ENCODE data around the gene ENAH.

The ENAH gene

DNA sequence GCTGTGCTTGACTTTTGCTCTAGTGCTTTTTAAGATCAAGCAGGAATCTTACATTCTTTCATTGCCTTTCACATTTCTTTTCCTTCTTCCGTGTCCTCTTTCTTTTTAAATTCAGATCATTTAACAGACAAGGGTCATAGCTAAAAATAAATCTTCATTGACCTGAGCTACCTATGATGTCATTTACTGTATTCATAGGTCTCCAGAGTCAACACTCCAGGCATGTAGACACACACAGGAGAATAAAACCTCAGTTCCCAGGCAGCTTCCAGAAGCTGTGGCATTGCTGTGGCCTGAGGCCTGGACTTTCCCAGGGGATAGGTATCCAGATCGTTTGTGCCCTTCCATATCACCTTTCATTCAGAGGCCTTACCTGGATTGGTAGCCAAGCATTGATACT, 38.5 kb upstream of the ENAH start:
- ATAC-seq (replicated peaks), result no peak
- DNase-seq, result no peak
- Mint-ChIP-seq H3K4me1 (ENCODE audit: low read depth in 2 of 2) (no peaks in the 10 kb centered on the region), H3K36me3 (ENCODE audit: insufficient read depth) (no peaks in the 10 kb centered on the region), H3K4me3 (no peak overlapping the region), H3K27me3 (peaks cover 26 to 32% of the 10 kb centered on the region in 2 donors), H3K27ac (no peak overlapping the region), H3K9me3 (no peaks in the 10 kb centered on the region)

DNA sequence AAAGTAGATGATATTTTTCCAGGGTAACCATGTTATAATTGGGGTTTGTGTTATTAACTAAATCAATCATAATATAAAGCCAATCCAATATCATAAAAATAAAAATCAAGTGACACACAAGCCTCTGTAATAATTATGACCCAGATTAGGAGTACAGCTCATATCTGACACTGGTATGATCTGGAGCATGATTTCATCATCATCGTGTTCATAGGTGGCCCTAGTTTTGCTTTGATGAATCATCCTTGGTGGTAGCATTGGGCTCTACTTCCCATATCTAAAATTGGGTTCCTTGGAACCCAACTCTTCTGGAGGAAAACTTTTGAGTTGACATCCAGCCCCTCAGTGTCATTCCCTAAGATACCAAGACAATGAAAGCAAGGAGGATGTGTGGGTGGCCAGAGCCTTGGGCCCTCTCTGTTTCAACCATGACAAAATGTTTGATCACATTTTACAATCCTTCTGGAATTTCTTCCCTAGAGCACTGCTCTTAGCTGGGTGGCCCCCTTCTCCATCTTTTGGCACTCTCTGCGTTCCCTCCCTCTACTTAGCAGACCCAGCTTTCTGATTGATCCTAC, 37.0 kb upstream of the ENAH start:
- ATAC-seq (replicated peaks) (no peak), DNase-seq (no peak)
- H3K4me3 Mint-ChIP-seq, result no peak overlapping the region
- no peaks in the 10 kb centered on the region for H3K4me1 Mint-ChIP-seq (ENCODE audit: low read depth in 2 of 2)
- peaks cover 26 to 32% of the 10 kb centered on the region in 2 donors for H3K27me3 Mint-ChIP-seq
- no peak overlapping the region for H3K27ac Mint-ChIP-seq
- H3K9me3 Mint-ChIP-seq, result no peaks in the 10 kb centered on the region
- H3K36me3 Mint-ChIP-seq (ENCODE audit: insufficient read depth), result no peaks in the 10 kb centered on the region

GRCh38 chr1:225688345-225688744, 35.4 kb upstream of the ENAH start:
- Mint-ChIP-seq H3K4me1 (ENCODE audit: low read depth in 2 of 2) (no peaks in the 10 kb centered on the region), H3K27ac (no peak overlapping the region), H3K9me3 (no peaks in the 10 kb centered on the region), H3K27me3 (peaks cover 32 to 46% of the 10 kb centered on the region in 2 donors), H3K4me3 (no peak overlapping the region), H3K36me3 (ENCODE audit: insufficient read depth) (no peaks in the 10 kb centered on the region)
- DNase-seq (no peak), ATAC-seq (replicated peaks) (no peak)

- ATAC-seq (replicated peaks), result no peak
- no peak for DNase-seq
- Mint-ChIP-seq H3K27ac (no peak overlapping the region), H3K27me3 (peaks cover 37 to 56% of the 10 kb centered on the region in 2 donors), H3K4me1 (ENCODE audit: low read depth in 2 of 2) (no peaks in the 10 kb centered on the region), H3K4me3 (no peak overlapping the region), H3K9me3 (no peaks in the 10 kb centered on the region), H3K36me3 (ENCODE audit: insufficient read depth) (no peaks in the 10 kb centered on the region)
These were observed 32.7 kb upstream of the ENAH start for GRCh38 chr1:225685476-225686176.

GRCh38 chr1:225684741-225685140, 31.8 kb upstream of the ENAH start:
- Mint-ChIP-seq H3K36me3 (ENCODE audit: insufficient read depth) (no peaks in the 10 kb centered on the region), H3K27me3 (peaks cover 36 to 56% of the 10 kb centered on the region in 2 donors), H3K4me1 (ENCODE audit: low read depth in 2 of 2) (no peaks in the 10 kb centered on the region), H3K4me3 (no peak overlapping the region), H3K27ac (no peak overlapping the region), H3K9me3 (no peaks in the 10 kb centered on the region)
- no peak for ATAC-seq (replicated peaks)
- no peak for DNase-seq

DNA sequence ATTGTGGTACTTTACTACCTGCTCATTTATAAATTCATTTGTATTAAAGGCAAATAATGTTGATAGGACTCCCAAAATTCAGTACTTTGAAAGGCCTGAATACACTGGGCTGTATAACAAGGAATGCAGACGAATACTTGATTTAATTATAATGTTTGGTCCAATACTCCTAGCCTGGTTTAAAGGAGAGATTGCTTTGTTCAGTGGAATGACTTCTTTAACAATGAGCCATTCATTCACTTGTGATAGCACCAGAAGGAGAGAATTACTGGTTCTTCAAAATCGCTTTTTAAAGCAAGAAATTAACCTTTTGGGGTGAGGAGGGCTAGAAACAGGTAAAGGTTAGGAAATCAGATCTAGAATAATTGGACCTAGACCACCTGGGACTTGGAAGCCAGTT, 28.3 kb upstream of the ENAH start:
- Mint-ChIP-seq H3K27me3 (peaks cover 27 to 74% of the 10 kb centered on the region in 2 donors), H3K4me1 (ENCODE audit: low read depth in 2 of 2) (no peaks in the 10 kb centered on the region), H3K27ac (no peak overlapping the region), H3K9me3 (no peaks in the 10 kb centered on the region), H3K4me3 (no peak overlapping the region), H3K36me3 (ENCODE audit: insufficient read depth) (no peaks in the 10 kb centered on the region)
- DNase-seq (no peak), ATAC-seq (replicated peaks) (no peak)

DNA sequence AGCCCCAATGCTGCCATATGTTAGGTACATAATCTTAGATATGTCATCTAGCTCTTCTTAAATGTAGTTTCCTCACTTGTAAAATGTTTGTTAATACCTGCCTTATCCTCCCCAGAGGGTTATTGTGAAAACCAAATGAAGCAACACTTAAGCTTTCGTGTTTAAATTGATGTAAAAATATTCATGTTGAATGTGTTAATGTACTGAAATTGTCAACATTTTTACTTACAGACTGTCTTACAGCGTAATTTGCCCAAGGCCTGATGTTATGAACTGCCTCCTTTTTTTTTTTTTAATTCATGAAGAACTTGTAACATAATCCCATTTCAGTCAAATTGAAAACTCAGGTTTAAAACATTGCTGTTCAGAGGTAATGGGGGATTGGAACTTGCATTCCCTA, 25.6 kb upstream of the ENAH start:
- Mint-ChIP-seq H3K27me3 (peaks cover 41 to 86% of the 10 kb centered on the region in 2 donors), H3K27ac (no peak overlapping the region), H3K9me3 (no peaks in the 10 kb centered on the region), H3K4me3 (no peak overlapping the region), H3K4me1 (ENCODE audit: low read depth in 2 of 2) (no peaks in the 10 kb centered on the region), H3K36me3 (ENCODE audit: insufficient read depth) (no peaks in the 10 kb centered on the region)
- DNase-seq, result no peak
- ATAC-seq (replicated peaks), result no peak

GRCh38 chr1:225677350-225678124, 24.6 kb upstream of the ENAH start:
- Mint-ChIP-seq H3K27ac (no peak overlapping the region), H3K4me3 (no peak overlapping the region), H3K36me3 (ENCODE audit: insufficient read depth) (no peaks in the 10 kb centered on the region), H3K4me1 (ENCODE audit: low read depth in 2 of 2) (no peaks in the 10 kb centered on the region), H3K9me3 (no peaks in the 10 kb centered on the region), H3K27me3 (peaks cover 41 to 80% of the 10 kb centered on the region in 2 donors)
- ATAC-seq (replicated peaks) (no peak), DNase-seq (no peak)

- H3K4me1 Mint-ChIP-seq (ENCODE audit: low read depth in 2 of 2), result no peaks in the 10 kb centered on the region
These were observed 21.5 kb upstream of the ENAH start for GRCh38 chr1:225674381-225674780.

GRCh38 chr1:225670806-225671733, 18.1 kb upstream of the ENAH start:
- no peaks in the 10 kb centered on the region for H3K4me1 Mint-ChIP-seq (ENCODE audit: low read depth in 2 of 2)
- H3K9me3 Mint-ChIP-seq, result no peaks in the 10 kb centered on the region
- DNase-seq (no peak), ATAC-seq (replicated peaks) (no peak)
- no peaks in the 10 kb centered on the region for H3K36me3 Mint-ChIP-seq (ENCODE audit: insufficient read depth)
- H3K4me3 Mint-ChIP-seq, result no peak overlapping the region
- H3K27me3 Mint-ChIP-seq, result peaks cover 35 to 42% of the 10 kb centered on the region in 2 donors
- H3K27ac Mint-ChIP-seq, result no peak overlapping the region

More at GRCh38 chr1:225674381-225674780, 21.5 kb upstream of the ENAH start:
- ATAC-seq (replicated peaks) (no peak), DNase-seq (no peak)
- no peak overlapping the region for H3K4me3 Mint-ChIP-seq
- H3K27me3 Mint-ChIP-seq, result peaks cover 35 to 71% of the 10 kb centered on the region in 2 donors
- no peaks in the 10 kb centered on the region for H3K9me3 Mint-ChIP-seq
- no peak overlapping the region for H3K27ac Mint-ChIP-seq
- no peaks in the 10 kb centered on the region for H3K36me3 Mint-ChIP-seq (ENCODE audit: insufficient read depth)

- no peaks in the 10 kb centered on the region for H3K9me3 Mint-ChIP-seq
- H3K27ac Mint-ChIP-seq, result no peak overlapping the region
- ATAC-seq (replicated peaks), result no peak
- no peaks in the 10 kb centered on the region for H3K4me1 Mint-ChIP-seq (ENCODE audit: low read depth in 2 of 2)
- H3K36me3 Mint-ChIP-seq (ENCODE audit: insufficient read depth), result no peaks in the 10 kb centered on the region
- no peak overlapping the region for H3K4me3 Mint-ChIP-seq
- peaks cover 28 to 35% of the 10 kb centered on the region in 2 donors for H3K27me3 Mint-ChIP-seq
- DNase-seq, result no peak
These were observed 17.4 kb upstream of the ENAH start for GRCh38 chr1:225670356-225670755.

DNA sequence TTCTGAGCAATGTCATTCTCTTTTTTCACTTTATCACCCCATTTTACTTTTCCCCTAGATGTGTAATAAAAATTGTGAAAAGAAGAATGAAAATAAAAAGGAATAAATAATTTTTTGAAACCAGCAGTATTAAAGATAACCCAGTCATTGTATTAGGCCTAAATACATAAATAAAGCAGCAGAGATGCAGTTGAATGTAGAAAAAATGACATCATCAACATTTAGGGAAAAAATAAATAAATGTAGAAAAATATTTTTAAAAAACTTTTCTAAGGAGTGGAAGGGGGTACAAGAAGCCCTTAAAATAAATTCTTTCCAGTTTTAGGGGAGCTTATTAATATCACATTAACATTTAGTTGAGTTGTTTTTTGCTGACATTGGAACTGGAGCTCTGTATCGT, 15.3 kb upstream of the ENAH start:
- H3K4me1 Mint-ChIP-seq (ENCODE audit: low read depth in 2 of 2), result no peaks in the 10 kb centered on the region
- no peak overlapping the region for H3K27ac Mint-ChIP-seq
- DNase-seq (no peak), ATAC-seq (replicated peaks) (no peak)
- H3K36me3 Mint-ChIP-seq (ENCODE audit: insufficient read depth), result no peaks in the 10 kb centered on the region
- H3K9me3 Mint-ChIP-seq, result no peaks in the 10 kb centered on the region
- peaks cover 14 to 18% of the 10 kb centered on the region in 2 donors for H3K27me3 Mint-ChIP-seq
- no peak overlapping the region for H3K4me3 Mint-ChIP-seq

DNA sequence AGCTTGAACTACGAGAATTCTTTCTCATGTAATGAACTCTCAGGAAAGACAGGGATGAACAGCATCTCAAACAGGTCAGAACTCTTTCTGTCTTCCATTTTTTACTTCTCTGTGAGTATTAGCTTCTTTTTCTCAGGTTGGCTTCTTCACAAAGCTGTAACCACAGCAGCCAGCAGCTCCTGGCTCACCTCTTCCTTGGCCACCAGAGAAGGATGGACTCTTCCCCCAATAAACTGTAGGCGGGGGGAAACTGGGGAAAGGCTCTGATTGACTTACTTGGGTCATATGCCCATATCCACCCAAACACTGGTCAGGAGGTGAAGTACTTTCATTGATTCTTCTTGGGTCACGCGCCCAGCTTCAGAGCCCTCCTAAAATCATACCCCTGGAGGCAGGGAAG, 14.4 kb upstream of the ENAH start:
- no peak overlapping the region for H3K4me3 Mint-ChIP-seq
- H3K9me3 Mint-ChIP-seq, result no peaks in the 10 kb centered on the region
- H3K36me3 Mint-ChIP-seq (ENCODE audit: insufficient read depth), result no peaks in the 10 kb centered on the region
- H3K27ac Mint-ChIP-seq, result no peak overlapping the region
- no peak for ATAC-seq (replicated peaks)
- no peak for DNase-seq
- no peaks in the 10 kb centered on the region for H3K4me1 Mint-ChIP-seq (ENCODE audit: low read depth in 2 of 2)
- H3K27me3 Mint-ChIP-seq, result peaks cover 14 to 18% of the 10 kb centered on the region in 2 donors

Data from effector memory CD8-positive, alpha-beta T cell (primary cell).